ENCODE data around the gene ZBTB5.
"Not testable (repeated sequence)": the region's sequence is repeated elsewhere in the genome, so short reads cannot be mapped to it uniquely, and the experiment has no call there.

The ZBTB5 gene

GRCh38 chr9:37451628-37452027 lies 13.6 kb downstream of the ZBTB5 start:
- DNase-seq (ENCODE audit: low read depth) = no peak

DNA sequence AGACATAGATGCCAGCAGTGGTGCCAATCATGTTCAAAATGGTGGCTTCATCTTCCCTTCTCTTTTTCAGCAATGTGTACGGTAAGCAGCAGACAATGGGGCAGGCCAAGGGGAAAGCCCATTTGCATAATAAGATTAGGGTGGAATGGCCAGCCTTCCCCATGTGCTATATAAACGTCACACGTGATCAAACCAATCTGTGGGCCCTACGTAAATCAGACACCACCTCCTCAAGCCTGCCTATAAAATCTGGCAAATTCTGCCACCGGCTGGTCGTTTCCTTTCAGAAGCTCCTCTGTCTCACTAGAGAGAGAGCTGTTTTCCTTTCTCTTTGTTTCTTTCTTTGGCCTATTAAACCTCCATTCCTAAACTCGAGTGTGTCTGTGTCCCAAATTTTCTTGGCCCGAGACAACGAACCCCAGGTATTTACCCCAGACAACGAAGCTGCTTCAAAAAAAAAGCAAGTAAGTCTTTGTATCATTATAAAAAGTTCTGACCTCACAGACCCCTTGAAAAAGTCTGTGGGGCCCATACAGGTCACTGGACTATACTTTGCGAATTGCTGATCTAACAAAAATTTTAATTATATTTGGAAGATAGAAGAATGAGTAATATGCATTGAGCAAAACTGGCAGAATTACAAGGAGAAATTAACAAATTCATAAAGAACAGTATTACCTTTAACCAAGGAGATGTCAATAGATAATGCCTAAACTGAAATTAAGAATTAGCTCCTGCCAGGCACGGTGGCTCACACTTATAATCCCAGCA lies 15.2 kb downstream of the ZBTB5 start:
- no peak for DNase-seq (ENCODE audit: low read depth)

GRCh38 chr9:37447111-37447510 lies 18.1 kb downstream of the ZBTB5 start:
- no peak for DNase-seq (ENCODE audit: low read depth)

DNA sequence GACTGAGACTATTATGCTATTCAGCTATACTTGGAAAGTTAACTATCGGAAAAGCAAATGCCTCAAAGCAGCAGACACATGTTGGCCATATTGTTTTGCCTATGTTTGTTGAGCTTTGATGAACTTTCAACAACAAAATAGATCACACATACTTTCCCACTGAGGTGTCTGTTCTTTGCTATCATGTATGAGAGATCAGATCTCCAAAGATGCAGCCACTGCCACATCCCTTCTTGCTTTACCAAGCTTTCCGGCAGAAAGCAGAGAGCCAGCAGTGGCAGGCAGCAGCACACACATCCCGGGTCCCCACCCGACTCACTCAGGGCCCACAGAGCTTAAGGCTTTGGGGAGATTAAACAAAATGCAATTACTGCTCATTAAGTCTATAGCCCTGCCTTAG lies 18.8 kb downstream of the ZBTB5 start:
- DNase-seq (ENCODE audit: low read depth) = no peak

DNA sequence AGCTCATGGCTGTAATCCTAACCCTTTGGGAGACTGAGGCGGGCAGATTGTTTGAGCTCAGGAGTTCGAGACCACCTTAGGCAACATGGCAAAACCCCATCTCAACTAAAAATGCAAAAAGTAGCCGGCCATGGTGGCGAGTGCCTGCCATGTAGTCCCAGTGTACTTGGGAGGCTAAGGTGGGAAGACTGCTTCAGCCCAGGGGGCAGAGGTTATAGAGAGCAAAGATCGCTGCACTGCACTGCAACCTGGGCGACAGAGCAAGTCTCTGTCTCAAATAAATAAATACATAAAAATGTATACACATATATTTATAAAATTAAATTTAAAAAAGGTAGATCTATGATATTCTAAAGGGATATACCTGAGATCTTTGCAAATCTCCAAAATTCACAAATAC lies 19.4 kb downstream of the ZBTB5 start:
- no peak for DNase-seq (ENCODE audit: low read depth)

DNA sequence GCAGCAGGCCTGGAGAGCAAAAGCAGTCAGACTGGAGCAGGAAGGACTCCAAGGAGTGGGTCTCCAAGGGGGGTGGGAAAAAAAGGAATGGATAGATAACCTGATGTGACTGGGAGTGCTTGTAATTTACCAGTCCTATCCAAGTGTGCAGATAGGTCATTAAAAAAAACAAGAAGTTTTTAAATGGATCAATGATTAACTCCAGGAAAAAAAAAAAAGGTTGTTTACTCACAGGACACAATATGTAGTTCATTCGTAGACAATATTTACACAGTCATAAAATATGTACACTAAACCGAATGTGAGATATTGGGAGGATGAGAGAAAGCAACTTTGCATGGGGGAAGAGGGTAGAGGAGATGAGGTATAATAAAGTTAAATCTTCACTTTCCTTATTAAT lies 20.4 kb downstream of the ZBTB5 start:
- DNase-seq (ENCODE audit: low read depth) = no peak

DNA sequence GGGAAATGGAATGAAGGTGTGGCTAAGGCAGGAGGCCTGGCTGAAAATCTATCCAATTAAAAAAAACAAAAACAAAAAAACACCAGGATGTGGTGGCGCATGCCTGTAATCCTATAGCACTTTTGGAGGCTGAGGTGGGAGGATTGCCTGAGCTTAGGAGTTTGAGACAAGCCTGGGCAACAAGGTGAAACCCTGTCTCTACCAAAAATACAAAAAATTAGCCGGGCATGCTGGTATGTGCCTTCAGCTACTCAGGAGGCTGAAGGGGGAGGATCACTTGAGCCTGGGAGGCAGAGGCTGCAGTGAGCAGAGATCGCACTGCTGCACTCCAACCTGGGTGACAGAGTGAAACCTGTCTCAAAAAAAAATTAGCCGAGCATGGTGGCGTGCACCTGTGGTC lies 21.7 kb downstream of the ZBTB5 start:
- no peak for DNase-seq (ENCODE audit: low read depth)

DNA sequence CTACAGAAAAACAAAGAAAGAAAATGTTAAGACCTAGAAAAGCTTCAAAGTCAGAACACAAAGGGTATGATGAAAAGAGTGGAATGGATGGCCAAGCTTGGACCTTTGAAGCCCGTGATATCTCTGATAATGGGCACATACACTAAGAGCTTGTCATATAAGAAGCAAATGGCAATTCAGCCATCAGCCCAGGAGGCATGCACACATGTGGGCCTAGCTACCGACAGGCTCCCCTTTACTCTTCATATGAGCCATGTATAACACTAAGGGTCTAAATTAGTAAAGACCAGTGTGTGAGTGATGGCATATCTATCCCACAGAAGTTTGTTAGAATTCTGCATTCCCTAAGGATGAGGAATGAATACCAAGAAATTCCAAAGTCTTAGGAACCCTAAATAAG lies 22.7 kb downstream of the ZBTB5 start:
- no peak for DNase-seq (ENCODE audit: low read depth)

DNA sequence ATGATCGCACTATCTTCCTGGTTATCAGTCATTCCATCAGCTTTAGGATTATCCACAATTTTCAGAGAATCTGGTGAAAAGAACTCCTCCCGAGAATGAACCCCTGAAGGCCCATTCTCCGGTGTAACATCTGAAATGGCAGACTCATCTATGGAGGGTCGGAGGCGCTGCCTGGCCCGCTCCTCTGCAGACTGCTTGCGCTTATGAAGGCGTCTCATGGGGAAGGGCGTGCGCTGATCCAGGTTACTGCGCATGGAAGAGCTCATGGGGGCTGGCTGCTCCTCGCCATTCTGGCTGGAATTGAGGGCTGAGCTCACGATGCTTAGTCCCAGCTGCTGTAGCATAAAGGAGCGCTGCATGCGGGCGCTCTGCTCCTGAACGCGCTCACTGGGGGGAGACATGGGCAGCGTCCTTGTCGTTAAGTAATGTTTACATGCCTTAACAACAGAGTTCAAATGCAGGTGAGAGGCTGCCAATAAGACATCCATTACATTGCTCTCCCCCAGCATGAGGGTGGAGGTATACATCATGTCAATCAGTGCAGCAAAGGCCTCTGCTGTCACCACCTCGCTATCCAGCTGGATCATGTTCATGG lies 23.4 kb downstream of the ZBTB5 start:
- DNase-seq (ENCODE audit: low read depth) = no peak

GRCh38 chr9:37438359-37438758 lies 26.9 kb downstream of the ZBTB5 start:
- DNase-seq (ENCODE audit: low read depth) = no peak

- DNase-seq (ENCODE audit: low read depth) = no peak
Measured at GRCh38 chr9:37437621-37438020, 27.6 kb downstream of the ZBTB5 start.

DNA sequence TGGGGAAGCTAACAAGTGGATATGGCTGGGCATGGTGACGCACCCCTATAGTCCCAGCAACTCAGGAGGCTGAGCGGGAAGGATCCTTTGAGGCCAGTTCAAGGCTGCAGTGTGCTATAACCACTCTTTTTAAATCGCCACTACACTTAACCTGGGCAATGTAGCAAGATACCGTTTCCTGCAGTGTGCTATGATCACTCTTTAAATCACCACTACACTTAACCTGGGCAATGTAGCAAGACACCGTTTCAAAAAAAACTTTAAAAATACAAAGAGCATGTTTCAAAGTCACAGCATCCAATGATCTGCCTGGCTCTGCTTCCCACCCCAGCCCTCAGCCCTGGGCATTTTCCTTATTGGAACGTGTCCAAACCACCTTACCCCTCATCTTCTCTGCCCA lies 28.2 kb downstream of the ZBTB5 start:
- DNase-seq (ENCODE audit: low read depth) = no peak

- no peak for DNase-seq (ENCODE audit: low read depth)
Measured at GRCh38 chr9:37436540-37436939, 28.7 kb downstream of the ZBTB5 start.

DNA sequence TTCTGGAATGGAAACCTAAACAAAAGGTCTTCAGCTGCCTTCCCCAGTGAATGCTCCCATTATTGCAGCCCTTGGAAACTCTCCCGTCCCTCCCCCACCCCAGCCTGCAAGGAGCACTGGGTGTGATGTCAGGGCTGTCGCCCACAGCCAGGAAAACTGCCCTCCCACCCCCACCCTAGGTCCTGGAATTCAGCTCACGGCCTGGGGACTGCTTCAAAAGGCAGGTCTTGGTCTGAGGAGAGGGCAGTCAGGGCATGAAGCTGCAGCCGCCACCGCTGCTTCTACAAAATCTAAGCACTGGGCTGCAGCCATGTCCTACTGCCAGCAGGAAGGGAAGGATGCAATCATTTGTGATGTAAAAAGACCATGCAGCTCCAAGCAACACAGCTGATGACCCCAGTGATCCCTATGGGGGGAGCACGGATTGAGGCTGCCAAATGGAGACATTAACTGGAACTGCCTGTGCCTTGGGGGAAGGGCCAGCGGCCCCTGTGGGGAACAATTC lies 31.3 kb downstream of the ZBTB5 start:
- no peak for DNase-seq (ENCODE audit: low read depth)

GRCh38 chr9:37432020-37432419 lies 33.2 kb downstream of the ZBTB5 start:
- DNase-seq (ENCODE audit: low read depth) = no peak

- no peak for DNase-seq (ENCODE audit: low read depth)
Measured at GRCh38 chr9:37430841-37431597, 34.2 kb downstream of the ZBTB5 start.

GRCh38 chr9:37429441-37430285 lies 35.6 kb downstream of the ZBTB5 start:
- no peak for DNase-seq (ENCODE audit: low read depth)

- DNase-seq (ENCODE audit: low read depth) = no peak
Measured at GRCh38 chr9:37428345-37428744, 36.9 kb downstream of the ZBTB5 start.

GRCh38 chr9:37426846-37427245 lies 38.4 kb downstream of the ZBTB5 start:
- DNase-seq (ENCODE audit: low read depth) = no peak

- DNase-seq (ENCODE audit: low read depth) = not testable (repeated sequence)
Measured at GRCh38 chr9:37426431-37426830, 38.8 kb downstream of the ZBTB5 start.

- no peak for DNase-seq (ENCODE audit: low read depth)
Measured at GRCh38 chr9:37425298-37425752, 39.9 kb downstream of the ZBTB5 start.

DNA sequence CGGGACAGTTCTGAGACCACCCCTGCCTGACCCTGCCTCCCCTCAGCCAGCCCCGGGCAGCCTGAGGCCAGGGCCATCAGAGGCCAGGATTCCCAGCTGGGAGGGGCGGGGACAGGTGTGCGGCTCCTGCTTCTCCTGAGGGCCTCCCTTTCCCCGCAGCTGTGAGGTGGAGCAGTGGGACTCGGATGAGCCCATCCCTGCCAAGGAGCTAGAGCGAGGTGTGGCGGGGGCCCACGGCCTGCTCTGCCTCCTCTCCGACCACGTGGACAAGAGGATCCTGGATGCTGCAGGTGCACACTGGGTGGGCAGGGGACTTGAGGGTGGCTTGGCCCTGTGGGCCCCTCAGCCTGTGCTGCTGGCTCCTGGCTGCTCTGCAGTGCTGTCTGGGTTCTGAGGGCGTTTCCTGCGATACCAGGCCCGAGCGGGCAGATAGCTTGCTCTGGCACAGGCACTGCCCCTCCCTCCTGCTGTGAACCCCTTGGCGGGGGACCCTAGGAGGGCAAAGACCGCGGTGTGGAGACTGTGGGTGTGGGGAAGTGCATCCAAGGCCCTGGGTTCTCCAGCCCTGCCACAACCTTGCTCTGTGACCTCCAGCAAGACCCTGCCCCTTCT lies 40.5 kb downstream of the ZBTB5 start:
- no peak for DNase-seq (ENCODE audit: low read depth)

All from activated T-cell treated with anti-CD3 and anti-CD28 coated beads for 48 hours (primary cell).